SK-N-SH (cell line): ENCODE results near the gene YY1.

Experiments
- ELF1 ChIP-seq: IDR thresholded peaks from 2 replicates; pipeline ENCODE4 v1.4.0; 2012
- EP300 ChIP-seq, 2 experiments: IDR thresholded peaks; 2 replicates each; pipeline versions ENCODE4 v1.4.0 to v1.6.1; 2012; ENCODE audit warnings: borderline replicate concordance in 1 of 2, low read depth in 1 of 2, low read length in 1 of 2
- MEF2A ChIP-seq: IDR thresholded peaks from 2 replicates; pipeline ENCODE4 v1.4.0; 2012; ENCODE audit warnings: low read depth, borderline replicate concordance
- NFIC ChIP-seq: IDR thresholded peaks from 2 replicates; pipeline ENCODE4 v1.4.0; 2012; ENCODE audit warnings: borderline replicate concordance
- TF ChIP-seq, protein P1 (sequence below): IDR thresholded peaks from 2 replicates; pipeline ENCODE4 v1.4.0; 2012; ENCODE audit warnings: low read depth
- TF ChIP-seq, protein P2 (sequence below): fragments of 200-600 bp; sonication (generic); IDR thresholded peaks from 2 replicates; pipeline ENCODE4 v1.6.1; 2017; ENCODE audit warnings: antibody characterized with exemption, mild to moderate bottlenecking, moderate library complexity
- TF ChIP-seq, protein P3 (sequence below): fragments of 150-350 bp; IDR thresholded peaks from 2 replicates; pipeline ENCODE4 v1.6.1; 2017; ENCODE audit warnings: antibody characterized with exemption, low read length, low read depth, borderline replicate concordance

DNA sequence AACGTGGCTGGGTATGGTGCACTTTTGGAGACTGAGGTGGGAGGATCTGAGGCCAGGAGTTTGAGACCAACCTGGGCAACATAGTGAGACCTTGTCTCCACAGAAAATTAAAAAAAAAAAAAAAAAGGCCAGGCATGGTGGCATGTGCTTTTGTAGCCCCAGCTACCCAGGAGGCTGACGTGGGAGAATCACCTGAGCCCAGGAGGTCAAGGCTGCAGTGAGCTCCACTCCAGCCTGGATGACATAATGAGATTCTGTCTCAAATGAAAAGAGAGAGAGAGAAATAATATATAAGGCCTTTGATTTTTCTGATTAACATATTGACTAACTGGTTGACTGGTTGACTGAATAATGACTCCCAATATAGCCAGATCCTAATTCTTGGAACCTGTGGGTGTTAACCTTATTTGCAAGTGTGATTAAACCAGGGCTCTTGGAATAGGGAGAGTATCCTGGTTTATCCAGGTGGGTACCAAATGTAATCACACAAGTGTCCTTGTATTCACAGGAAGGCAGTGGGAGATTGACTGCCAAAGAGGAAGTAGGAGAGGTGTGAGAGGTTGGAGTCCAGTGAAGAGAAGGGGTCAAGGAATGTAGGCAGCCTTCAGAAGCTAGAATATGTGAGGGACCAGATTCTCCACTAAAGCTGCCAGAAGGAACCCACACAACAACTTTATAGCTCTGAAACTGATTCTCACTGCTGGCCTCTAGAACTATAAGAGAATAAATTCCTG lies 12.0 kb downstream of the YY1 start:
- TF ChIP-seq NFIC (no peak), EP300 (IDR thresholded peaks at IDR 0.05; ENCODE audit: borderline replicate concordance in 1 of 2, low read depth in 1 of 2, low read length in 1 of 2) (no peak), ELF1 (no peak), MEF2A (no peak)
- TF ChIP-seq, protein P1, sequence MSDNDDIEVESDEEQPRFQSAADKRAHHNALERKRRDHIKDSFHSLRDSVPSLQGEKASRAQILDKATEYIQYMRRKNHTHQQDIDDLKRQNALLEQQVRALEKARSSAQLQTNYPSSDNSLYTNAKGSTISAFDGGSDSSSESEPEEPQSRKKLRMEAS: no peak
- TF ChIP-seq, protein P2, sequence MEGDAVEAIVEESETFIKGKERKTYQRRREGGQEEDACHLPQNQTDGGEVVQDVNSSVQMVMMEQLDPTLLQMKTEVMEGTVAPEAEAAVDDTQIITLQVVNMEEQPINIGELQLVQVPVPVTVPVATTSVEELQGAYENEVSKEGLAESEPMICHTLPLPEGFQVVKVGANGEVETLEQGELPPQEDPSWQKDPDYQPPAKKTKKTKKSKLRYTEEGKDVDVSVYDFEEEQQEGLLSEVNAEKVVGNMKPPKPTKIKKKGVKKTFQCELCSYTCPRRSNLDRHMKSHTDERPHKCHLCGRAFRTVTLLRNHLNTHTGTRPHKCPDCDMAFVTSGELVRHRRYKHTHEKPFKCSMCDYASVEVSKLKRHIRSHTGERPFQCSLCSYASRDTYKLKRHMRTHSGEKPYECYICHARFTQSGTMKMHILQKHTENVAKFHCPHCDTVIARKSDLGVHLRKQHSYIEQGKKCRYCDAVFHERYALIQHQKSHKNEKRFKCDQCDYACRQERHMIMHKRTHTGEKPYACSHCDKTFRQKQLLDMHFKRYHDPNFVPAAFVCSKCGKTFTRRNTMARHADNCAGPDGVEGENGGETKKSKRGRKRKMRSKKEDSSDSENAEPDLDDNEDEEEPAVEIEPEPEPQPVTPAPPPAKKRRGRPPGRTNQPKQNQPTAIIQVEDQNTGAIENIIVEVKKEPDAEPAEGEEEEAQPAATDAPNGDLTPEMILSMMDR: no peak
- TF ChIP-seq, protein P3, sequence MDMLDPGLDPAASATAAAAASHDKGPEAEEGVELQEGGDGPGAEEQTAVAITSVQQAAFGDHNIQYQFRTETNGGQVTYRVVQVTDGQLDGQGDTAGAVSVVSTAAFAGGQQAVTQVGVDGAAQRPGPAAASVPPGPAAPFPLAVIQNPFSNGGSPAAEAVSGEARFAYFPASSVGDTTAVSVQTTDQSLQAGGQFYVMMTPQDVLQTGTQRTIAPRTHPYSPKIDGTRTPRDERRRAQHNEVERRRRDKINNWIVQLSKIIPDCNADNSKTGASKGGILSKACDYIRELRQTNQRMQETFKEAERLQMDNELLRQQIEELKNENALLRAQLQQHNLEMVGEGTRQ: no peak
